HUES64 (cell line): ENCODE measurements around the gene PROCR.
"Not testable (repeated sequence)": the region's sequence is repeated elsewhere in the genome, so short reads cannot be mapped to it uniquely, and the experiment has no call there.

Source experiments
- H3K27ac ChIP-seq: 2 replicates; pipeline ENCODE4 v1.7.0; 2013; ENCODE audit warnings: low read depth, low read length, inconsistent platforms
- H3K27me3 ChIP-seq: 2 replicates; pipeline ENCODE4 v1.6.1; 2013; ENCODE audit warnings: mild to moderate bottlenecking, low read length; ENCODE audit not compliant: insufficient read depth
- H3K36me3 ChIP-seq: 2 replicates; pipeline ENCODE4 v1.6.1; 2013; ENCODE audit warnings: mild to moderate bottlenecking, low read length; ENCODE audit not compliant: insufficient read depth
- H3K4me1 ChIP-seq: 2 replicates; pipeline ENCODE4 v1.6.1; 2013; ENCODE audit warnings: mild to moderate bottlenecking, low read length, moderate library complexity; ENCODE audit not compliant: insufficient read depth
- H3K4me3 ChIP-seq: 2 replicates; pipeline ENCODE4 v1.5.1; 2013; ENCODE audit warnings: mild to moderate bottlenecking, low read length, moderate library complexity
- H3K9ac ChIP-seq: 2 replicates; pipeline ENCODE4 v1.6.1; 2013; ENCODE audit warnings: mild to moderate bottlenecking, low read depth, low read length
- H3K9me3 ChIP-seq: 2 replicates; pipeline ENCODE4 v1.6.1; 2013; ENCODE audit warnings: low read depth, low read length; ENCODE audit not compliant: insufficient read depth
- WGBS: fragments of 150-250, 120-280 bp; methylation state at CpG from one replicate; pipeline ENCODE4 v1.1.7; 2013; ENCODE audit warnings: missing lambda C conversion rate; 5-methylcytosine and 5-hydroxymethylcytosine counted together

PROCR gene

GRCh38 chr20:35179292-35180212 is 7.7 kb downstream of the PROCR start:
- Histone ChIP-seq H3K4me1 (no peaks in the 10 kb centered on the region), H3K36me3 (peaks cover 14% of the 10 kb centered on the region; the same call in 1 of the 2 replicates), H3K9ac (no peak overlapping the region), H3K27me3 (no peaks in the 10 kb centered on the region), H3K27ac (no peak overlapping the region), H3K9me3 (no peaks in the 10 kb centered on the region), H3K4me3 (no peak overlapping the region)
- 94% methylated on average over 10 of the region's 11 CpGs for WGBS

GRCh38 chr20:35180266-35180665 is 8.4 kb downstream of the PROCR start:
- WGBS: 95% methylated on average over 5 of the region's 5 CpGs
- Histone ChIP-seq H3K27me3 (no peaks in the 10 kb centered on the region), H3K36me3 (peaks cover 14% of the 10 kb centered on the region; the same call in 1 of the 2 replicates), H3K9ac (no peak overlapping the region), H3K9me3 (no peaks in the 10 kb centered on the region), H3K4me3 (no peak overlapping the region), H3K4me1 (no peaks in the 10 kb centered on the region), H3K27ac (no peak overlapping the region)

GRCh38 chr20:35181731-35182130 is 9.9 kb downstream of the PROCR start:
- Histone ChIP-seq H3K27ac (no peak overlapping the region), H3K9ac (no peak overlapping the region), H3K27me3 (no peaks in the 10 kb centered on the region), H3K9me3 (peaks cover 3% of the 10 kb centered on the region; the same call in 1 of the 2 replicates), H3K4me1 (no peaks in the 10 kb centered on the region), H3K36me3 (peaks cover 8% of the 10 kb centered on the region; the same call in 1 of the 2 replicates), H3K4me3 (no peak overlapping the region)

- H3K9ac ChIP-seq, H3K27me3 ChIP-seq, H3K36me3 ChIP-seq, H3K4me1 ChIP-seq, H3K4me3 ChIP-seq, H3K27ac ChIP-seq, H3K9me3 ChIP-seq: not testable (repeated sequence)
- WGBS: 91% methylated on average over 10 of the region's 10 CpGs
These were observed 14.9 kb downstream of the PROCR start for GRCh38 chr20:35186691-35187289.

GRCh38 chr20:35187584-35188190 is 15.8 kb downstream of the PROCR start:
- H3K9me3 ChIP-seq: peaks cover 3% of the 10 kb centered on the region; the same call in 1 of the 2 replicates
- peaks cover 4% of the 10 kb centered on the region; the same call in 1 of the 2 replicates for H3K4me1 ChIP-seq
- H3K9ac ChIP-seq: no peak overlapping the region
- WGBS: 88% methylated on average over 5 of the region's 5 CpGs
- no peaks in the 10 kb centered on the region for H3K36me3 ChIP-seq
- H3K27me3 ChIP-seq: no peaks in the 10 kb centered on the region
- H3K27ac ChIP-seq: no peak overlapping the region
- no peak overlapping the region for H3K4me3 ChIP-seq

- H3K4me1 ChIP-seq, H3K9ac ChIP-seq, H3K9me3 ChIP-seq, H3K36me3 ChIP-seq, H3K27me3 ChIP-seq, H3K27ac ChIP-seq, H3K4me3 ChIP-seq: not testable (repeated sequence)
- WGBS: 85% methylated on average over 8 of the region's 8 CpGs
These were observed 17.4 kb downstream of the PROCR start for GRCh38 chr20:35189223-35189622.

GRCh38 chr20:35190556-35190955 is 18.7 kb downstream of the PROCR start:
- Histone ChIP-seq H3K27me3 (no peaks in the 10 kb centered on the region), H3K4me1 (peaks cover 4% of the 10 kb centered on the region; the same call in 1 of the 2 replicates), H3K9me3 (peaks cover 7% of the 10 kb centered on the region; the same call in 1 of the 2 replicates), H3K9ac (no peak overlapping the region), H3K36me3 (no peaks in the 10 kb centered on the region), H3K27ac (no peak overlapping the region), H3K4me3 (no peak overlapping the region)
- 93% methylated on average over 6 of the region's 6 CpGs for WGBS

- Histone ChIP-seq H3K9me3 (peaks cover 9% of the 10 kb centered on the region), H3K4me1 (peaks cover 4% of the 10 kb centered on the region; the same call in 1 of the 2 replicates), H3K4me3 (no peak overlapping the region), H3K36me3 (no peaks in the 10 kb centered on the region), H3K27me3 (no peaks in the 10 kb centered on the region), H3K27ac (no peak overlapping the region), H3K9ac (no peak overlapping the region)
- 81% methylated on average over 5 of the region's 5 CpGs for WGBS
These were observed 19.7 kb downstream of the PROCR start for GRCh38 chr20:35191419-35192117.

- Histone ChIP-seq H3K36me3 (no peaks in the 10 kb centered on the region), H3K27ac (no peak overlapping the region), H3K9me3 (peaks cover 17% of the 10 kb centered on the region), H3K27me3 (no peaks in the 10 kb centered on the region), H3K9ac (no peak overlapping the region), H3K4me1 (peaks cover 4% of the 10 kb centered on the region; the same call in 1 of the 2 replicates), H3K4me3 (no peak overlapping the region)
- 74% methylated on average over 6 of the region's 9 CpGs for WGBS
These were observed 20.4 kb downstream of the PROCR start for GRCh38 chr20:35192118-35192872.

GRCh38 chr20:35193031-35193791 is 21.3 kb downstream of the PROCR start:
- not testable (repeated sequence) for H3K27ac ChIP-seq, H3K36me3 ChIP-seq, H3K9ac ChIP-seq, H3K4me1 ChIP-seq, H3K27me3 ChIP-seq, H3K4me3 ChIP-seq
- WGBS: 97% methylated on average over 9 of the region's 9 CpGs
- peaks cover 20% of the 10 kb centered on the region for H3K9me3 ChIP-seq
